DLD1 (cell line): ENCODE data around the gene USP24.

Experiments used
- in situ Hi-C: cut with HindIII; loops from 2 replicates; pipeline ENCODE4 v1.10.0; 2017; ENCODE audit warnings: low sequenced_read_pairs

Gene USP24

GRCh38 chr1:55079651-55080050 is 135.5 kb downstream of the USP24 start:
- in situ Hi-C loops: no loop called here

- in situ Hi-C loops: no loop called here
These were observed 136.7 kb downstream of the USP24 start for GRCh38 chr1:55078470-55078869.

- in situ Hi-C loops: no loop called here
These were observed 138.8 kb downstream of the USP24 start for GRCh38 chr1:55076356-55076755.

- in situ Hi-C loops: no loop called here
These were observed 140.7 kb downstream of the USP24 start for GRCh38 chr1:55074455-55074854.

GRCh38 chr1:55073187-55073916 is 141.8 kb downstream of the USP24 start:
- in situ Hi-C loops: no loop called here

GRCh38 chr1:55071477-55071876 is 143.7 kb downstream of the USP24 start:
- in situ Hi-C loops: no loop called here

GRCh38 chr1:55070293-55071164 is 144.6 kb downstream of the USP24 start:
- in situ Hi-C loops: no loop called here

GRCh38 chr1:55069280-55069679 is 145.9 kb downstream of the USP24 start:
- in situ Hi-C loops: no loop called here

GRCh38 chr1:55068638-55069037 is 146.5 kb downstream of the USP24 start:
- in situ Hi-C loops: no loop called here

GRCh38 chr1:55067914-55068313 is 147.2 kb downstream of the USP24 start:
- in situ Hi-C loops: no loop called here

- in situ Hi-C loops: no loop called here
These were observed 148.0 kb downstream of the USP24 start for GRCh38 chr1:55067022-55067778.

GRCh38 chr1:55065648-55066047 is 149.5 kb downstream of the USP24 start:
- in situ Hi-C loops: no loop called here

GRCh38 chr1:55064861-55065263 is 150.3 kb downstream of the USP24 start:
- in situ Hi-C loops: no loop called here

GRCh38 chr1:55064071-55064581 is 151.0 kb downstream of the USP24 start:
- in situ Hi-C loops: no loop called here

- in situ Hi-C loops: no loop called here
These were observed 151.6 kb downstream of the USP24 start for GRCh38 chr1:55063577-55063942.

- in situ Hi-C loops: no loop called here
These were observed 152.2 kb downstream of the USP24 start for GRCh38 chr1:55062801-55063576.

GRCh38 chr1:55061706-55062321 is 153.3 kb downstream of the USP24 start:
- in situ Hi-C loops: no loop called here

- in situ Hi-C loops: no loop called here
These were observed 154.0 kb downstream of the USP24 start for GRCh38 chr1:55061000-55061705.
